GM12873 (cell line): ENCODE data around the gene FOXA2.

Experiments used
- TF ChIP-seq, protein P1 (sequence below): IDR thresholded peaks from 2 replicates; pipeline ENCODE4 v1.5.1; 2012; ENCODE audit warnings: low read depth, mild to moderate bottlenecking, moderate library complexity, low read length, control low read depth; ENCODE audit not compliant: insufficient read depth; ENCODE audit errors: missing control alignments

Gene FOXA2

GRCh38 chr20:22556565-22557056 lies 27.8 kb downstream of the FOXA2 start:
- TF ChIP-seq, protein P1, sequence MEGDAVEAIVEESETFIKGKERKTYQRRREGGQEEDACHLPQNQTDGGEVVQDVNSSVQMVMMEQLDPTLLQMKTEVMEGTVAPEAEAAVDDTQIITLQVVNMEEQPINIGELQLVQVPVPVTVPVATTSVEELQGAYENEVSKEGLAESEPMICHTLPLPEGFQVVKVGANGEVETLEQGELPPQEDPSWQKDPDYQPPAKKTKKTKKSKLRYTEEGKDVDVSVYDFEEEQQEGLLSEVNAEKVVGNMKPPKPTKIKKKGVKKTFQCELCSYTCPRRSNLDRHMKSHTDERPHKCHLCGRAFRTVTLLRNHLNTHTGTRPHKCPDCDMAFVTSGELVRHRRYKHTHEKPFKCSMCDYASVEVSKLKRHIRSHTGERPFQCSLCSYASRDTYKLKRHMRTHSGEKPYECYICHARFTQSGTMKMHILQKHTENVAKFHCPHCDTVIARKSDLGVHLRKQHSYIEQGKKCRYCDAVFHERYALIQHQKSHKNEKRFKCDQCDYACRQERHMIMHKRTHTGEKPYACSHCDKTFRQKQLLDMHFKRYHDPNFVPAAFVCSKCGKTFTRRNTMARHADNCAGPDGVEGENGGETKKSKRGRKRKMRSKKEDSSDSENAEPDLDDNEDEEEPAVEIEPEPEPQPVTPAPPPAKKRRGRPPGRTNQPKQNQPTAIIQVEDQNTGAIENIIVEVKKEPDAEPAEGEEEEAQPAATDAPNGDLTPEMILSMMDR: no peak

DNA sequence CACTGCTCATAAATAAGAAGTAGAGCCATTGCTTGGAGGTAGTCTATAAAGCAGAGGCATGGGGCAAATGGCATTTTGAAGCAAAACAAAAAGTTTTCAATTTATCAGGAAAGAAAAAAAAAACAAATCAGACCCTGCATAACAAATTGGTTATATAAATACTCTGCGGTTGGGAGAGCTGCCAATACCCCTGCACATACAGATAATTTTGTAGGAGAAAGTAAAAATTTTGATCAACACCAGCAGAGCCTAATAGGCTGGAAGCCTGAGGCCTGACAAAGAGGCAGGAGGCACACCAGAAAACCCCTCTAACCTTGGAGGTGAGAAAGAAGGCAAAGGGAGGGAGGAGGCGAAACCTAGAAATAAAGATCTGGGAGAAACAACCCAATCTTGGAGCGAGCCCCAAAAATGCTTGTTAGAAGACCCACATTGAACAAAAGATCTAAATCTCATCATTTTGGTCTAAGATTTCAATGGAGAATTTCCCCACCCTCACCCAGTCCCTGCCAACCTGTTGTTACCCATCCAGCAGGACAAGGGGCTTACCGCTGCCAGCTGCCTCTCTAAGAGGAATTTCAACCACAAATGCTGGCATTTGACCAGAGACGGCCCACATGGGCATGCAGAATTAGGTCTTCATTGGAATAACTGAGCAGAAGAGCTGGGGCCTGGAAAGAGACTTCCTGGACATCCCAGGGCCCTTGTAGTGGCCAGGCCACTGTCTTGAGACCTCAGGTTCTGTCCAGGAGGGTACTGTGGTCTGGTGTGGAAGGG lies 28.4 kb downstream of the FOXA2 start:
- TF ChIP-seq, protein P1: no peak

DNA sequence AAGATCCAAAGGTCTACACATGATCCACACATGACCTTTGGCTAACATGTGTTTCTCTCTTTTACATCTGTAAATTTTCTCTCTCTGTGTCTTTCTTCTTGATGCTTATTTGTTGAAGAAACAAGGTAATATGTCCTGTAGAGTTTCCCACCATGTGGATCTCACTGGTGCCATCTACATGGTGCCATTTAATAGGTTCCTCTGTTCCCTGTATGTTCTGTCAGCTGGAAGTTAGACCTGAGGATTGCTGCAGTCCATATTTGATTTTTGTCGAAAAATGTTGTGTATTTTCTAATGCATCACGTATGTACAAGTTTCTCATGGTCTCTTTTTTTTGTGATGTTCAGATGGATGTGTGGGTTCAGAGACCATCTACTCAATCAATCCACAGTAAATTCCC lies 30.0 kb downstream of the FOXA2 start:
- TF ChIP-seq, protein P1: no peak

GRCh38 chr20:22548040-22548439 lies 36.3 kb downstream of the FOXA2 start:
- TF ChIP-seq, protein P1: no peak

DNA sequence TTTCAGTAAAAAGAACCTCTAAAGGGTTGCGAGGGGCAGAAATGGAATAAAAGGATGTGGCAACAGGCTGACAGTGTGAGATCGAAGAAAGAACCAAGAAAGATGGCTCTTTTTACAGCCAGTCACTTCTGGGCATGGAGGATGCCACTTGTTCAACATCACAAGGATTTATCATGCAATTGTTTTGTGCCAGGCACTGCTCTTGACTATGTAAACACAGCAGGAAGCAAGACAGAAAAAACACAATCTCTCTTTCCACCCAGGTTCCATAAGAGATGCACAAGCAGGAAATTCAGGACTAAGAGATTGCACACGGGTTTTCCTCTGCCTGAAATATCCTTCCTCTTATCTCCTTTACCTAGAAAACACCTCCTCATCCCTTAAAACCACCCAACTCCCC lies 38.0 kb downstream of the FOXA2 start:
- TF ChIP-seq, protein P1: no peak

- TF ChIP-seq, protein P1: no peak
These were observed 39.3 kb downstream of the FOXA2 start for GRCh38 chr20:22545045-22545444.

GRCh38 chr20:22544462-22544861 lies 39.9 kb downstream of the FOXA2 start:
- TF ChIP-seq, protein P1: no peak
